Measurements from ENCODE around the gene COL2A1.

GRCh38 chr12:47988073-47989022 is 15.9 kb downstream of the COL2A1 start:
- TF ChIP-seq POLR2A (IDR thresholded peaks at IDR 0.05; ENCODE audit: low read depth, low read length) = no peak
- TF ChIP-seq MYC (IDR thresholded peaks at IDR 0.05; ENCODE audit: low read depth, low read length) = no peak

Measured in endothelial cell of umbilical vein (primary cell).